IMR-90 (cell line): ENCODE results near the gene ABHD3. TPM values are rescaled to one million over a fixed set of nuclear protein-coding genes. Genes with fewer than 3 reads are reported as not detected.
A peak's percentile ranks its signal among the peaks of the same experiment; 100 is the strongest.

ENCODE experiments used
- ATAC-seq: fragments of 200-7000 bp; cut with Tn5 transposase; 2 replicates; pipeline ENCODE4 v1.9.1; 2020; ENCODE audit warnings: low read depth, mild to moderate bottlenecking, moderate library complexity
- BruUV-seq: library from RNA; stranded (reverse); fragments of 400-500 nt; replicated peaks from 2 replicates; lab custom pipeline; 2021; lab: Mats Ljungman, UMichigan
- CTCF ChIA-PET: fragments of 300-600 bp; formaldehyde crosslinking; extraction: SDS; loops from one replicate; lab custom pipeline; 2021; ENCODE audit warnings: antibody characterized with exemption; lab: Yijun Ruan, JAX
- POLR2A ChIA-PET: fragments of 300-600 bp; sonication (Branson Sonifier 250); formaldehyde crosslinking; loops from one replicate; lab custom pipeline; 2022; ENCODE audit warnings: antibody characterized with exemption; ENCODE audit not compliant: unreplicated experiment; lab: Charles Lee
- DNase-seq: peaks from one replicate; pipeline ENCODE4 v3.0.0; 2013
- H2AFZ ChIP-seq: replicated peaks from 2 replicates; pipeline ENCODE3; 2013; ENCODE audit warnings: low read length, mild to moderate bottlenecking; ENCODE audit not compliant: poor library complexity
- H2AK5ac ChIP-seq: 2 replicates; pipeline ENCODE4 v1.6.1; 2013; ENCODE audit warnings: low read depth, low read length, inconsistent platforms
- H2AK9ac ChIP-seq: replicated peaks from 2 replicates; pipeline ENCODE3; 2013; ENCODE audit warnings: mild to moderate bottlenecking, low read depth, low read length, moderate library complexity; ENCODE audit not compliant: poor library complexity
- H2BK120ac ChIP-seq: 2 replicates; pipeline ENCODE4 v1.6.1; 2013; ENCODE audit warnings: low read depth, low read length, inconsistent platforms
- H2BK15ac ChIP-seq: 3 replicates; pipeline ENCODE4 v1.6.1; 2013; ENCODE audit warnings: low read depth, low read length, inconsistent platforms
- H2BK20ac ChIP-seq: 2 replicates; pipeline ENCODE4 v1.6.1; 2013; ENCODE audit warnings: low read depth, mild to moderate bottlenecking, inconsistent platforms, low read length, moderate library complexity
- H2BK5ac ChIP-seq: 2 replicates; pipeline ENCODE4 v1.6.1; 2013; ENCODE audit warnings: mild to moderate bottlenecking, low read depth, low read length, inconsistent platforms; ENCODE audit not compliant: poor library complexity, severe bottlenecking
- H3K14ac ChIP-seq: replicated peaks from 2 replicates; pipeline ENCODE4 v1.6.1; 2013; ENCODE audit warnings: low read depth, low read length, inconsistent platforms
- H3K18ac ChIP-seq: 2 replicates; pipeline ENCODE4 v1.6.1; 2013; ENCODE audit warnings: low read depth, low read length, control low read depth
- H3K23ac ChIP-seq: 2 replicates; pipeline ENCODE4 v1.6.1; 2013; ENCODE audit warnings: low read depth, low read length, inconsistent platforms
- H3K27ac ChIP-seq: 2 replicates; pipeline ENCODE4 v1.5.1; 2013; ENCODE audit warnings: mild to moderate bottlenecking, control low read depth, low read length; ENCODE audit not compliant: insufficient read depth
- H3K27me3 ChIP-seq: 2 replicates; pipeline ENCODE4 v1.6.1; 2013; ENCODE audit warnings: low read length; ENCODE audit not compliant: control insufficient read depth, insufficient read depth
- H3K36me3 ChIP-seq: 2 replicates; pipeline ENCODE4 v1.6.1; 2013; ENCODE audit warnings: low read length, mixed read lengths; ENCODE audit not compliant: control insufficient read depth, insufficient read depth
- H3K4ac ChIP-seq: 2 replicates; pipeline ENCODE4 v1.6.1; 2013; ENCODE audit warnings: low read depth, low read length, inconsistent platforms
- H3K4me1 ChIP-seq: 2 replicates; pipeline ENCODE4 v1.6.1; 2013; ENCODE audit warnings: low read length, mixed read lengths; ENCODE audit not compliant: control insufficient read depth, insufficient read depth
- H3K4me2 ChIP-seq: 2 replicates; pipeline ENCODE4 v1.6.1; 2013; ENCODE audit warnings: low read depth, mild to moderate bottlenecking, control low read depth, low read length, moderate library complexity
- H3K4me3 ChIP-seq: 2 replicates; pipeline ENCODE4 v1.5.1; 2013; ENCODE audit warnings: low read depth, mild to moderate bottlenecking, control low read depth, low read length, moderate library complexity; ENCODE audit not compliant: insufficient read depth
- H3K56ac ChIP-seq: 2 replicates; pipeline ENCODE4 v1.6.1; 2013; ENCODE audit warnings: low read length, inconsistent platforms; ENCODE audit not compliant: insufficient read depth; ENCODE audit errors: extremely low read depth
- H3K79me1 ChIP-seq, 2 experiments: 2 replicates each; pipeline ENCODE4 v1.6.1; 2013; ENCODE audit warnings: low read length in 2 of 2, inconsistent platforms in 1 of 2, low read depth in 1 of 2
- H3K9ac ChIP-seq: 2 replicates; pipeline ENCODE4 v1.6.1; 2013; ENCODE audit warnings: low read depth, low read length, control low read depth
- H3K9me1 ChIP-seq: 2 replicates; pipeline ENCODE4 v1.6.1; 2013; ENCODE audit warnings: low read length, inconsistent platforms; ENCODE audit not compliant: insufficient read depth
- H3K9me3 ChIP-seq: 2 replicates; pipeline ENCODE4 v1.6.1; 2013; ENCODE audit warnings: low read length; ENCODE audit not compliant: control insufficient read depth, insufficient read depth
- H4K20me1 ChIP-seq: 2 replicates; pipeline ENCODE4 v1.6.1; 2013; ENCODE audit warnings: low read length, inconsistent platforms; ENCODE audit not compliant: insufficient read depth
- H4K5ac ChIP-seq: 2 replicates; pipeline ENCODE4 v1.6.1; 2013; ENCODE audit warnings: mild to moderate bottlenecking, low read depth, low read length, control low read depth
- H4K8ac ChIP-seq, 2 experiments: 2 replicates each; pipeline ENCODE4 v1.6.1; 2013; ENCODE audit warnings: low read depth in 2 of 2, low read length in 2 of 2, control low read depth in 1 of 2, inconsistent platforms in 1 of 2
- H4K91ac ChIP-seq: 2 replicates; pipeline ENCODE4 v1.6.1; 2013; ENCODE audit warnings: low read depth, low read length, inconsistent platforms; ENCODE audit not compliant: insufficient read depth
- BHLHE40 ChIP-seq: fragments of 150-350 bp; IDR thresholded peaks from 2 replicates; pipeline ENCODE4 v1.6.1; 2016; ENCODE audit warnings: mild to moderate bottlenecking, low read depth, low read length
- CHD1 ChIP-seq: IDR thresholded peaks from 2 replicates; pipeline ENCODE4 v1.6.1; 2012; ENCODE audit warnings: low read depth, low read length, improper control_type of control experiment
- FOS ChIP-seq: fragments of 150-350 bp; IDR thresholded peaks from 2 replicates; pipeline ENCODE4 v1.6.1; 2016; ENCODE audit warnings: low read depth, low read length
- MAZ ChIP-seq: IDR thresholded peaks from 2 replicates; pipeline ENCODE4 v1.6.1; 2012; ENCODE audit warnings: low read depth, mild to moderate bottlenecking, low read length, improper control_type of control experiment, moderate library complexity, borderline replicate concordance
- MXI1 ChIP-seq: IDR thresholded peaks from 2 replicates; pipeline ENCODE4 v1.6.1; 2012; ENCODE audit warnings: low read depth, mild to moderate bottlenecking, low read length, moderate library complexity, borderline replicate concordance
- NFE2L2 ChIP-seq: fragments of 150-350 bp; IDR thresholded peaks from 2 replicates; pipeline ENCODE4 v1.6.1; 2016; ENCODE audit warnings: low read depth, mild to moderate bottlenecking, low read length
- RAD21 ChIP-seq: IDR thresholded peaks from 2 replicates; pipeline ENCODE4 v1.6.1; 2012; ENCODE audit warnings: low read length, improper control_type of control experiment
- RCOR1 ChIP-seq: IDR thresholded peaks from 2 replicates; pipeline ENCODE4 v1.6.1; 2012; ENCODE audit warnings: mild to moderate bottlenecking, low read length, improper control_type of control experiment; ENCODE audit not compliant: insufficient replicate concordance
- RFX5 ChIP-seq: IDR thresholded peaks from 2 replicates; pipeline ENCODE4 v1.8.0; 2012; ENCODE audit warnings: low read depth, mild to moderate bottlenecking, low read length, moderate library complexity
- WGBS, 2 experiments: methylation state at CpG; one replicate each; pipeline versions ENCODE4 v1.1.5 to v1.1.7; 2013; ENCODE audit warnings: missing lambda C conversion rate in 2 of 2; ENCODE audit not compliant: insufficient read length in 1 of 2; ENCODE audit errors: extremely low coverage in 2 of 2; 5-methylcytosine and 5-hydroxymethylcytosine counted together
- dilution Hi-C: fragments of 300-500 bp; cut with HindIII; formaldehyde crosslinking; loops from one replicate; pipeline ENCODE4 v1.14.3; 2018; ENCODE audit warnings: low sequenced_read_pairs; ENCODE audit not compliant: unreplicated experiment
- in situ Hi-C: fragments of 300-500 bp; cut with MboI; formaldehyde crosslinking; loops from 3 replicates; pipeline ENCODE4 v1.14.3; 2019; ENCODE audit warnings: low sequenced_read_pairs, inconsistent platforms, mixed read lengths
- intact Hi-C: fragments of 100-400 bp; cut with micrococcal nuclease; formaldehyde crosslinking; loops from 2 replicates; pipeline ENCODE4 v1.10.0; 2022
- polyA plus RNA-seq, 3 experiments: library from polyadenylated mRNA; depleted of rRNA; stranded (reverse); fragments of >200 nt; gene quantifications; 2 replicates each; pipeline ENCODE4 v1.2.3, GENCODE V29; 2012; ENCODE audit warnings: low replicate concordance in 1 of 3
- total RNA-seq: library from RNA; depleted of rRNA; stranded (reverse); fragments of >200 nt; gene quantifications from 2 replicates; pipeline ENCODE4 v1.2.3, GENCODE V29; 2012
- TF ChIP-seq, protein P1 (sequence below): conservative IDR thresholded peaks from 2 replicates; pipeline ENCODE4 v1.5.1; 2012; ENCODE audit warnings: mild to moderate bottlenecking, low read depth, low read length, improper control_type of control experiment
- TF ChIP-seq, protein P2 (sequence below): fragments of 150-350 bp; IDR thresholded peaks from 2 replicates; pipeline ENCODE4 v1.6.1; 2017; ENCODE audit warnings: mild to moderate bottlenecking, antibody characterized with exemption, low read length, low read depth
- TF ChIP-seq, protein P3 (sequence below): fragments of 150-350 bp; IDR thresholded peaks from 2 replicates; pipeline ENCODE4 v1.6.1; 2016; ENCODE audit warnings: low read depth, mild to moderate bottlenecking, low read length, moderate library complexity, borderline replicate concordance

ABHD3 gene
- total and polyA plus RNA-seq, 2 of the 4 experiments (the other 2 are of a cell fraction) = 4.5 to 5.5 TPM

DNA sequence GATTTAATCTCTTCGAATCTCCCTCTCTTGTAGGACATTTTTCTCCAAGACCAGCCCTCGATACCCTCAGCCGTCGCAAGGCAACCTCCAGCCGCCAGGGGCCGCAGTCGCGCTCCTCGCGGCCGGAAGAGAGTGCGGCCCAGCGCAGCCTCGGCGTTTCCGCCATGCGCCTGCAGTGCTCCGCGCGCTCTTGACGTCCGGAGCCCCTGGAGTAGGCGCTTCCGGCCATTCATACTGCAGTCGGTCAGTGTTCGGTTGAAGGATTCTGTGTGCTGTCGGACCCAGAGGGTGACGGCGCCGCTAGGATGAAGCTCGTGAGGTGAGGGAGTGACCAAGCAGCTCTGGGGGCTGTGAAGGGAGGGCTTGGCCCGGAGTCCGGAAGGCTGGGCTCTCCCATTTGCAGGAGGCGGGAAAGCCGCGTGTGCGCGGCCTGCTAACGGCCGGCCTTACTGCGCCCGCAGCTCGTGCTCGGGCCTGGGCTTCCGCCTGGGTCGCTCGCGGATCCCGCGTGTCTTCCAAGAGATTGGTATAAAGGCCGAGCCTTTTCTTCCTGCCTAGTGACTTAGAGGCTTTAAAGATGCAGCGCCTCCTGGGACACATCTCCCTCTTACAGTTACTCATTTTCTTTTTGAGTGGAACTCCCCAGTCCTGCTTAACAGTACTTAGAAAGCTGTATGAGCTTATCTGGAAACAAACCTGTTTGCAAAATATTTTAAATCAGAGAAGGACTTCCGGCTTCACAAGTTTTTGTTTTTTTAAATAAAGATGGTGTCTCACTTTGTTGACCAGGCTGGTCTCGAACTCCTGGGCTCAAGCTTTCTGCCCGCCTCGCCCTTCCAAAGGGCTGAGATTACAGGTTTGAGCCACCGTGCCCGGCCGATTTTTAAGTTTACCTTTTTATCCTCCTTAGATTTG, 92.2 kb downstream of the ABHD3 start, which contains the start of gene SNRPD1:
Gene SNRPD1, plus strand, starts transcription at position 190 of the 915 bp plus-strand sequence. Its CDS starts 116 bp downstream, at position 306.
- H3K14ac ChIP-seq = peak within 1 kb of the TSS; percentile 93
- ATAC-seq (peak; percentile 100), DNase-seq (peak; percentile 90)
- peak within 1 kb of the TSS; percentile 65; the same call in 1 of the 2 replicates for H2AK5ac ChIP-seq
- no peaks in the 10 kb centered on the region for H3K27me3 ChIP-seq
- H2BK120ac ChIP-seq = 0 out of 2 replicates have a peak within 1 kb of the TSS, but pooled peaks have one; percentile 33
- H3K79me1 ChIP-seq = no peaks in the 10 kb centered on the region; a peak in 1 of 4 replicates
- H3K4me2 ChIP-seq = peak within 1 kb of the TSS; percentile 86
- H3K36me3 ChIP-seq = no peaks in the 10 kb centered on the region; the same call in 1 of the 2 replicates
- peak within 1 kb of the TSS; percentile 85 for H3K4me3 ChIP-seq
- H4K20me1 ChIP-seq = peaks cover 22% of the 10 kb centered on the region
- peak within 1 kb of the TSS; percentile 81 for H4K91ac ChIP-seq
- H3K4me1 ChIP-seq = peaks cover 2% of the 10 kb centered on the region; the same call in 1 of the 2 replicates
- no peak within 1 kb of the TSS for H2BK15ac ChIP-seq
- dilution Hi-C loops = no loop called here
- H3K56ac ChIP-seq = peak within 1 kb of the TSS; percentile 89
- peak within 1 kb of the TSS; percentile 94 for H3K4ac ChIP-seq
- no peak within 1 kb of the TSS for H2BK20ac ChIP-seq
- H3K9ac ChIP-seq = peak within 1 kb of the TSS; percentile 93
- CTCF ChIA-PET = interaction anchor here (1.3 to 2.5 kb wide), 2 partner anchors 12 to 21 kb away, joined by 3 to 11 read pairs; partner anchors contain the start of gene ESCO1
- peak within 1 kb of the TSS; percentile 94 for H2AFZ ChIP-seq
- WGBS, 2 experiments = 0% methylated on average over 20 of the region's 59 CpGs; no CpG with 5 or more reads in 1 of the 2 experiments
- no peaks in the 10 kb centered on the region for H3K9me3 ChIP-seq
- peak within 1 kb of the TSS; percentile 95 for H3K27ac ChIP-seq
- no peaks in the 10 kb centered on the region for H3K9me1 ChIP-seq
- H4K8ac ChIP-seq = peak within 1 kb of the TSS; percentile 87
- TSS peak; percentile 64 for BruUV-seq
- POLR2A ChIA-PET = no interaction called here
- H3K18ac ChIP-seq = no peak within 1 kb of the TSS
- H4K5ac ChIP-seq = peak within 1 kb of the TSS; percentile 70
- peak within 1 kb of the TSS; percentile 72 for H2BK5ac ChIP-seq
- peak within 1 kb of the TSS; percentile 90; the same call in 1 of the 2 replicates for H3K23ac ChIP-seq
- peak within 1 kb of the TSS; percentile 73 for H2AK9ac ChIP-seq
- intact Hi-C loops = loop anchor here (1.0 to 10.0 kb wide), 2 partner anchors 92 to 132 kb away; partner anchors contain the start of genes ABHD3 and MIB1
- in situ Hi-C loops = no loop called here
- TF ChIP-seq RFX5 = no peak
- 0 out of 2 replicates have a peak, but pooled peaks have one; percentile 12 for TF ChIP-seq BHLHE40
- no peak for TF ChIP-seq RCOR1
- 0 out of 2 replicates have a peak, but pooled peaks have one; percentile 20 for TF ChIP-seq NFE2L2
- TF ChIP-seq FOS = no peak
- TF ChIP-seq CHD1 = no peak
- TF ChIP-seq MXI1 = peak; percentile 98
- TF ChIP-seq, protein P1, sequence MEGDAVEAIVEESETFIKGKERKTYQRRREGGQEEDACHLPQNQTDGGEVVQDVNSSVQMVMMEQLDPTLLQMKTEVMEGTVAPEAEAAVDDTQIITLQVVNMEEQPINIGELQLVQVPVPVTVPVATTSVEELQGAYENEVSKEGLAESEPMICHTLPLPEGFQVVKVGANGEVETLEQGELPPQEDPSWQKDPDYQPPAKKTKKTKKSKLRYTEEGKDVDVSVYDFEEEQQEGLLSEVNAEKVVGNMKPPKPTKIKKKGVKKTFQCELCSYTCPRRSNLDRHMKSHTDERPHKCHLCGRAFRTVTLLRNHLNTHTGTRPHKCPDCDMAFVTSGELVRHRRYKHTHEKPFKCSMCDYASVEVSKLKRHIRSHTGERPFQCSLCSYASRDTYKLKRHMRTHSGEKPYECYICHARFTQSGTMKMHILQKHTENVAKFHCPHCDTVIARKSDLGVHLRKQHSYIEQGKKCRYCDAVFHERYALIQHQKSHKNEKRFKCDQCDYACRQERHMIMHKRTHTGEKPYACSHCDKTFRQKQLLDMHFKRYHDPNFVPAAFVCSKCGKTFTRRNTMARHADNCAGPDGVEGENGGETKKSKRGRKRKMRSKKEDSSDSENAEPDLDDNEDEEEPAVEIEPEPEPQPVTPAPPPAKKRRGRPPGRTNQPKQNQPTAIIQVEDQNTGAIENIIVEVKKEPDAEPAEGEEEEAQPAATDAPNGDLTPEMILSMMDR = peak; percentile 96
- TF ChIP-seq MAZ = no peak; the same call in 1 of the 2 replicates
- TF ChIP-seq, protein P2, sequence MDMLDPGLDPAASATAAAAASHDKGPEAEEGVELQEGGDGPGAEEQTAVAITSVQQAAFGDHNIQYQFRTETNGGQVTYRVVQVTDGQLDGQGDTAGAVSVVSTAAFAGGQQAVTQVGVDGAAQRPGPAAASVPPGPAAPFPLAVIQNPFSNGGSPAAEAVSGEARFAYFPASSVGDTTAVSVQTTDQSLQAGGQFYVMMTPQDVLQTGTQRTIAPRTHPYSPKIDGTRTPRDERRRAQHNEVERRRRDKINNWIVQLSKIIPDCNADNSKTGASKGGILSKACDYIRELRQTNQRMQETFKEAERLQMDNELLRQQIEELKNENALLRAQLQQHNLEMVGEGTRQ = no peak
- TF ChIP-seq RAD21 = peak; percentile 27; the same call in 1 of the 2 replicates
- TF ChIP-seq, protein P3, sequence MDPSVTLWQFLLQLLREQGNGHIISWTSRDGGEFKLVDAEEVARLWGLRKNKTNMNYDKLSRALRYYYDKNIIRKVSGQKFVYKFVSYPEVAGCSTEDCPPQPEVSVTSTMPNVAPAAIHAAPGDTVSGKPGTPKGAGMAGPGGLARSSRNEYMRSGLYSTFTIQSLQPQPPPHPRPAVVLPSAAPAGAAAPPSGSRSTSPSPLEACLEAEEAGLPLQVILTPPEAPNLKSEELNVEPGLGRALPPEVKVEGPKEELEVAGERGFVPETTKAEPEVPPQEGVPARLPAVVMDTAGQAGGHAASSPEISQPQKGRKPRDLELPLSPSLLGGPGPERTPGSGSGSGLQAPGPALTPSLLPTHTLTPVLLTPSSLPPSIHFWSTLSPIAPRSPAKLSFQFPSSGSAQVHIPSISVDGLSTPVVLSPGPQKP = no peak
